ENCODE measurements around the gene ATG2B. TPM values are rescaled to one million over a fixed set of nuclear protein-coding genes. Genes with fewer than 3 reads are reported as not detected.

The ATG2B gene
- total RNA-seq, 4 donors from 2014 or later: 26.4 to 44.9 (median 37.6) TPM

DNA sequence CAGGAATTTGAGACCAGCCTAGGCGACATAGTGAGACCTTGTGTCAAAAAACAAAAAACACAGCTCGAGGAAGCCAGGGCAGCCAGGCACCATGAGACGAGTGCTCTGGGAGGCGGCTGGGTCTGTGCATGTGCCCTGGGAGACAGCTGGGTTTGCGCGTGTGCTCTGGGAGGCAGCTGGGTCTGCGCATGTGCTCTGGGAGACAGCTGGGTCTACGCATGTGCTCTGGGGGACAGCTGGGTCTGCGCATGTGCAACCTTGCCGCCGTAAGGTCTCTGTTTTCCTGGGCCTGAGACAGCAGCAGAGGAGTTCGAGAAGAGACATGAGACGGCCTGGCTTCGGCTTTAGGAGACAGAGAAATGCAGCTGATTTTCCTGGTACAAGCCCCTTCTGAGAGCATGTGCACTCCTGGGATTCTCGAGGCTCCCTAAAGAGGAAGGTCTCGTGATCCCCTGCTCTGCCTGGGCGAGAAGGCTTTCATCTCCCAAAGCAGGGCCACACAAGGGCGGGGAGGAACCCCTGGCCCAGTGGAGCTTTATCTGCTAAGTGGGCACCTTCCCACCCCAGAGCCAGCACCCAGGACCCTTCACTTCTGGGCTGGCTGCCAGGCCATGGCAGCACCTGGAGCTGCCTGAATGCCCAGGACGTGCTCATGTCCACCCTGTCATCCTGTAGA is 110.7 kb downstream of the ATG2B start:
- TF ChIP-seq, protein P1, sequence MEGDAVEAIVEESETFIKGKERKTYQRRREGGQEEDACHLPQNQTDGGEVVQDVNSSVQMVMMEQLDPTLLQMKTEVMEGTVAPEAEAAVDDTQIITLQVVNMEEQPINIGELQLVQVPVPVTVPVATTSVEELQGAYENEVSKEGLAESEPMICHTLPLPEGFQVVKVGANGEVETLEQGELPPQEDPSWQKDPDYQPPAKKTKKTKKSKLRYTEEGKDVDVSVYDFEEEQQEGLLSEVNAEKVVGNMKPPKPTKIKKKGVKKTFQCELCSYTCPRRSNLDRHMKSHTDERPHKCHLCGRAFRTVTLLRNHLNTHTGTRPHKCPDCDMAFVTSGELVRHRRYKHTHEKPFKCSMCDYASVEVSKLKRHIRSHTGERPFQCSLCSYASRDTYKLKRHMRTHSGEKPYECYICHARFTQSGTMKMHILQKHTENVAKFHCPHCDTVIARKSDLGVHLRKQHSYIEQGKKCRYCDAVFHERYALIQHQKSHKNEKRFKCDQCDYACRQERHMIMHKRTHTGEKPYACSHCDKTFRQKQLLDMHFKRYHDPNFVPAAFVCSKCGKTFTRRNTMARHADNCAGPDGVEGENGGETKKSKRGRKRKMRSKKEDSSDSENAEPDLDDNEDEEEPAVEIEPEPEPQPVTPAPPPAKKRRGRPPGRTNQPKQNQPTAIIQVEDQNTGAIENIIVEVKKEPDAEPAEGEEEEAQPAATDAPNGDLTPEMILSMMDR (IDR thresholded peaks at IDR 0.05): no peak
- TF ChIP-seq EP300 (IDR thresholded peaks at IDR 0.05) (no peak), POLR2A (IDR thresholded peaks at IDR 0.05) (no peak)
- Histone ChIP-seq H3K9me3 (no peaks in the 10 kb centered on the region), H3K27ac (no peak overlapping the region), H3K4me1 (no peaks in the 10 kb centered on the region), H3K27me3 (no peaks in the 10 kb centered on the region), H3K4me3 (no peak overlapping the region), H3K36me3 (no peaks in the 10 kb centered on the region)
- no peak for DNase-seq (ENCODE audit: low spot score in 2 of 2)
- WGBS, 2 donors: 84 to 88% methylated on average over 17 to 19 of the region's 19 CpGs

DNA sequence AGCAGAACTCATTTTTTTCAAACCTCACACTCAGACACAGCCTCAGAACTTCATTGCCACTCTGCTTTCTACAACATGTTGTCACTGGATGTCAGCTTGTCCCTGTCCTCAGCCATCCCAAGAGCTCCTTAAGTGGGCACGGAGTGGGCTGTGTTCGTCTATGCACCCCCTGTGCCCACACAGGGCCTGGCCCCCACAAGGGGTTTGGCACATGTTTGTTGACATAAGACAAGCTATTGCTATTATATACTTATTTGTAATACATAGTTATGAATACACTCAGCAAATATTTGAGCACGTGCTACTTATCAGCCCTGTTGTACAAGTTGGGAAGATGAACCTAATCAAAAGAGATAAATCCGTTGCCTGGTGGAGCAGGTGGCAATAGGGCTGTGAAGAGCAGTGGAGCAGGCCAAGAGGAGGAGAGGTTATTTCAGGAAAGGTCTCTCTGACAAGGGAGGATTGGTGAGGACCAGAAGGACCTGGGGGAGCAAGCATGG is 111.4 kb downstream of the ATG2B start:
- H3K27me3 ChIP-seq: no peaks in the 10 kb centered on the region
- 88 to 94% methylated on average over 4 of the region's 4 CpGs for WGBS, 2 donors
- H3K4me3 ChIP-seq: no peak overlapping the region
- no peaks in the 10 kb centered on the region for H3K4me1 ChIP-seq
- no peaks in the 10 kb centered on the region for H3K9me3 ChIP-seq
- no peak for DNase-seq (ENCODE audit: low spot score in 2 of 2)
- H3K36me3 ChIP-seq: no peaks in the 10 kb centered on the region
- TF ChIP-seq, protein P1 (IDR thresholded peaks at IDR 0.05): no peak
- no peak for TF ChIP-seq POLR2A (IDR thresholded peaks at IDR 0.05)
- TF ChIP-seq EP300 (IDR thresholded peaks at IDR 0.05): no peak
- no peak overlapping the region for H3K27ac ChIP-seq

DNA sequence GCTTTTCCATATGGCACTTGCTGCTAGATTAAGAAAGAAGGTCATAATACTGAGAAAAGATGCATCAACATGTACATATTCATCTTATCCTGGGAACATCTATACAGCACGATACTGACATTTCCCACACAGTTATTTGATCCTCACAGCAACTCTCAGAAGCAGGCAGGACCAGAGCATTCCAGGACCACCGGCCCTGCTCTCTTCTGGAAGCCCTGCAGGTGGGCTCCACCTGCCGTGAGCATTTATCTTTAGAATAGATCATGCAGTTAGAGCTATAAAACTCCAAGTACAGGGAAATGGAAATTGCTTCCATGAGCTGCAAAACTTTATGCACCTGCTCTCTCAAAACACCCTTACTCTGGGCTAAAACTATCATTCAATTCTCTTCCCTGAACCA is 112.7 kb downstream of the ATG2B start:
- WGBS, 2 donors: 43 to 55% methylated on average over 3 of the region's 3 CpGs
- Histone ChIP-seq H3K27me3 (no peaks in the 10 kb centered on the region), H3K4me1 (peaks cover 0 to 4% (median 0%) of the 10 kb centered on the region in 4 donors), H3K9me3 (no peaks in the 10 kb centered on the region), H3K4me3 (no peak overlapping the region), H3K36me3 (no peaks in the 10 kb centered on the region), H3K27ac (no peak overlapping the region)
- no peak for DNase-seq (ENCODE audit: low spot score in 2 of 2)
- TF ChIP-seq, protein P1 (IDR thresholded peaks at IDR 0.05): no peak
- TF ChIP-seq POLR2A (IDR thresholded peaks at IDR 0.05): no peak
- TF ChIP-seq EP300 (IDR thresholded peaks at IDR 0.05): no peak

DNA sequence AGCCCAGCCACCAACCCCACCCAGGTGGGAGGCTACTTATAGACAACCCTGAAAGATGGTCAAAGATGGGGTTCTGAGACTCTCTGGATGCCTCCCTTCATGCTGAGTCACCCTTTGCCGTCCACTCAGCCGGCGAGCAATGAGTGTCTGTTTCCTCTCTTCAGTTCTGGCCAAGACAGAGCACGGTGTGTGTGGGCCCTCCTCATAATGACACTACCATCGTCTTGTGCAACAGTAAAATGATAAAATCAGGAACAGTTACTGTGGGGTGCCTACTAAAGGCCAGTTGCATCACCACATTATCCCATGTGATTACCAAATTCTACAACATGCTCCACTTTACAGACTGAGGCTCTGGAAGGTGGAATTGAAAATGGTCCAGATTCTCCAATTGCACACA is 114.1 kb downstream of the ATG2B start:
- peak in 1 of 2 donors; percentile 58 for DNase-seq (ENCODE audit: low spot score in 2 of 2)
- Histone ChIP-seq H3K27ac (peak overlapping the region in 1 of 4 donors; percentile 41), H3K9me3 (no peaks in the 10 kb centered on the region), H3K4me1 (peaks cover 0 to 4% (median 0%) of the 10 kb centered on the region in 4 donors), H3K27me3 (no peaks in the 10 kb centered on the region), H3K4me3 (no peak overlapping the region), H3K36me3 (no peaks in the 10 kb centered on the region)
- TF ChIP-seq POLR2A (IDR thresholded peaks at IDR 0.05) (no peak), EP300 (IDR thresholded peaks at IDR 0.05) (peak in 1 of 2 donors; percentile 66)
- WGBS, 2 donors: 55 to 57% methylated on average over 5 of the region's 5 CpGs

DNA sequence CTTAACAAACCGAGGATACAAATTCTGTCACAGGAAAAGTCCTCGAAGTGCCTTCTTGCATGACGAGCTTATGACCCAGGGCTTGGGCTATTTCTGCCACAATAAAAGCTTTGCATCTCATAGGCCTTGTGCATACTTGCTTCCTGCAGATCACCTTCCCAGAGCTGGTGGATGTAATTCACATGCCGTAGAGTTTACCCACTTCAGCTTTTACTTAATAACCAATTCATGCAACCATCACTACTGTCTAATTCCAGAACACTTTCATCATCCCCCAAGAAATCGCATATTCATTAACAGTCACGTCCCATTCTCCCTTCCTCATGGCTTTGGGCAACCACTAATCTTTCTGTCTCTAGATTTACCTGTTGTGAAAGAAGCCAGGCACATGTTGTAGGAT is 116.1 kb downstream of the ATG2B start:
- Histone ChIP-seq H3K4me3 (no peak overlapping the region), H3K27me3 (no peaks in the 10 kb centered on the region), H3K4me1 (peaks cover 0 to 4% (median 0%) of the 10 kb centered on the region in 4 donors), H3K9me3 (peaks cover 0 to 5% (median 0%) of the 10 kb centered on the region in 4 donors), H3K27ac (no peak overlapping the region), H3K36me3 (peaks cover 0 to 3% (median 0%) of the 10 kb centered on the region in 3 donors)
- TF ChIP-seq, protein P1 (IDR thresholded peaks at IDR 0.05): no peak
- WGBS, 2 donors: 83 to 90% methylated on average over 6 of the region's 6 CpGs
- DNase-seq (ENCODE audit: low spot score in 2 of 2): no peak

Measured in tibial nerve (tissue), 4 donors.